ENCODE data around the gene PTCRA.

PTCRA gene

GRCh38 chr6:42933205-42933604, 17.4 kb downstream of the PTCRA start:
- H2AFZ ChIP-seq (ENCODE audit: low read length): no peak overlapping the region
- peaks cover 66% of the 10 kb centered on the region for H4K20me1 ChIP-seq (ENCODE audit: insufficient read depth, low read length, poor library complexity, severe bottlenecking)
- H3K9me3 ChIP-seq (ENCODE audit: insufficient read depth, low read depth, low read length): no peaks in the 10 kb centered on the region
- H3K36me3 ChIP-seq (ENCODE audit: insufficient read depth, low read length): peaks cover 42% of the 10 kb centered on the region; the same call in 1 of the 2 replicates
- H3K9ac ChIP-seq (ENCODE audit: low read depth, low read length, poor library complexity, severe bottlenecking): peak overlapping the region; percentile 97
- H3F3A ChIP-seq (ENCODE audit: low read depth): peaks cover 18% of the 10 kb centered on the region
- H3K79me2 ChIP-seq (ENCODE audit: insufficient read depth, low read length): peaks cover 79% of the 10 kb centered on the region
- no peaks in the 10 kb centered on the region for H3K9me2 ChIP-seq (replicated peaks; ENCODE audit: low read depth, low read length)
- no peaks in the 10 kb centered on the region for H3K27me3 ChIP-seq (ENCODE audit: insufficient read depth, low read length, poor library complexity, severe bottlenecking)
- peaks cover 42% of the 10 kb centered on the region for H3K4me1 ChIP-seq (ENCODE audit: insufficient read depth, low read length, poor library complexity, severe bottlenecking)
- H3K4me3 ChIP-seq (ENCODE audit: low read length, poor library complexity, severe bottlenecking): peak overlapping the region; percentile 90
- TF ChIP-seq EZH2phosphoT487 (IDR thresholded peaks at IDR 0.05; ENCODE audit: borderline replicate concordance) (no peak), CTCF (conservative IDR thresholded peaks at IDR 0.05; ENCODE audit: low read length) (no peak)
- peak overlapping the region; percentile 89 for H3K4me2 ChIP-seq (ENCODE audit: low read depth, low read length, poor library complexity, severe bottlenecking)

DNA sequence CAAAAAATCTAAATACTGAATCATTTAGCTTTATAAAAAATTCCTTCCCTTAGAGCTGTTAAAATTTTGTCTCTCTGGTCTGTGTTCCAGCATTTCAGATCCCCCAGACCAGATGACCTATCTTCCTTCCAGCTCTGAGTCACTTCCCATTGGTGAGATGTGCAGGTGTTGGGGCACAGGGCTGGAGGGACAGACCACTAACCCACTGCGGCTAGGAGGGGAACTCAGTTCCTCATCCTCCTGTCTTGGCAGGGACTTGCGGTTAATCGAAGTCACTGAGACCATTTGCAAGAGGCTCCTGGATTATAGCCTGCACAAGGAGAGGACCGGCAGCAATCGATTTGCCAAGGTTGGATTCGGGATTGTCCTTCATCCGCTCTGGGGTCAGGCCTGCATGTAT, 19.5 kb downstream of the PTCRA start:
- Histone ChIP-seq H3K9ac (ENCODE audit: low read depth, low read length, poor library complexity, severe bottlenecking) (no peak overlapping the region), H3K9me2 (replicated peaks; ENCODE audit: low read depth, low read length) (no peaks in the 10 kb centered on the region), H3K79me2 (ENCODE audit: insufficient read depth, low read length) (peaks cover 82% of the 10 kb centered on the region), H3F3A (ENCODE audit: low read depth) (peaks cover 5% of the 10 kb centered on the region), H3K4me1 (ENCODE audit: insufficient read depth, low read length, poor library complexity, severe bottlenecking) (peaks cover 36% of the 10 kb centered on the region), H2AFZ (ENCODE audit: low read length) (no peak overlapping the region), H3K4me2 (ENCODE audit: low read depth, low read length, poor library complexity, severe bottlenecking) (peak overlapping the region; percentile 89), H3K36me3 (ENCODE audit: insufficient read depth, low read length) (peaks cover 62% of the 10 kb centered on the region; the same call in 1 of the 2 replicates), H3K27me3 (ENCODE audit: insufficient read depth, low read length, poor library complexity, severe bottlenecking) (no peaks in the 10 kb centered on the region), H3K4me3 (ENCODE audit: low read length, poor library complexity, severe bottlenecking) (no peak overlapping the region), H4K20me1 (ENCODE audit: insufficient read depth, low read length, poor library complexity, severe bottlenecking) (peaks cover 64% of the 10 kb centered on the region), H3K9me3 (ENCODE audit: insufficient read depth, low read depth, low read length) (no peaks in the 10 kb centered on the region)
- no peak for TF ChIP-seq CTCF (conservative IDR thresholded peaks at IDR 0.05; ENCODE audit: low read length)
- no peak for TF ChIP-seq EZH2phosphoT487 (IDR thresholded peaks at IDR 0.05; ENCODE audit: borderline replicate concordance)

DNA sequence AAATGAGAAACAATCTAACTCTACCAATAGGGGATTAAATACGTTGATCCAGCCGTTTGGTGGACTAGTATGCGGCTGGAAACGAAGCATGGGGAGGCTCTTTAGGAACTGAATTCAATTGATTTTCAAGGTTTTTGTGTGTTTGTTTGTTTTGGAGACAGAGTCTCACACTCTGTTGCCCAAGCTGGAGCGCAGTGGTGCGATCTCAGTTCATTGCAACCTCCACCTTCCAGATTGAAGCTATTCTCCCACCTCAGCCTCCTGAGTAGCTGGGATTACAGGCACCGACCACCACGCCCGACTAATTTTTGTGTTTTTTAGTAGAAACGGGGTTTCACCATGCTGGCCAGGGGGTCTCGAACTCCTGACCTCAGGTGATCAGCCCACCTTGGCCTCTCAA, 20.5 kb downstream of the PTCRA start:
- TF ChIP-seq CTCF (conservative IDR thresholded peaks at IDR 0.05; ENCODE audit: low read length) (no peak), EZH2phosphoT487 (IDR thresholded peaks at IDR 0.05; ENCODE audit: borderline replicate concordance) (no peak)
- peaks cover 28% of the 10 kb centered on the region for H3K4me1 ChIP-seq (ENCODE audit: insufficient read depth, low read length, poor library complexity, severe bottlenecking)
- H3K79me2 ChIP-seq (ENCODE audit: insufficient read depth, low read length): peaks cover 74% of the 10 kb centered on the region
- H3K4me3 ChIP-seq (ENCODE audit: low read length, poor library complexity, severe bottlenecking): no peak overlapping the region
- no peak overlapping the region for H3K4me2 ChIP-seq (ENCODE audit: low read depth, low read length, poor library complexity, severe bottlenecking)
- no peaks in the 10 kb centered on the region for H3K9me2 ChIP-seq (replicated peaks; ENCODE audit: low read depth, low read length)
- peaks cover 56% of the 10 kb centered on the region for H4K20me1 ChIP-seq (ENCODE audit: insufficient read depth, low read length, poor library complexity, severe bottlenecking)
- H2AFZ ChIP-seq (ENCODE audit: low read length): no peak overlapping the region
- no peaks in the 10 kb centered on the region for H3F3A ChIP-seq (ENCODE audit: low read depth)
- no peaks in the 10 kb centered on the region for H3K27me3 ChIP-seq (ENCODE audit: insufficient read depth, low read length, poor library complexity, severe bottlenecking)
- H3K36me3 ChIP-seq (ENCODE audit: insufficient read depth, low read length): peaks cover 68% of the 10 kb centered on the region; the same call in 1 of the 2 replicates
- H3K9me3 ChIP-seq (ENCODE audit: insufficient read depth, low read depth, low read length): no peaks in the 10 kb centered on the region
- no peak overlapping the region for H3K9ac ChIP-seq (ENCODE audit: low read depth, low read length, poor library complexity, severe bottlenecking)

All from Loucy (cell line).